Sigmoid colon (tissue), 7 donors: Measurements from ENCODE around the gene RAE1. TPM values are rescaled to one million over a fixed set of nuclear protein-coding genes. Genes with fewer than 3 reads are reported as not detected.
"Not testable (repeated sequence)": the region's sequence is repeated elsewhere in the genome, so short reads cannot be mapped to it uniquely, and the experiment has no call there.

ENCODE experiments used
- DNase-seq: peaks from one replicate; pipeline ENCODE4 v3.0.0-alpha.2; 2019
- H3K27ac ChIP-seq, 4 donors: fragments of 200-600 bp; sonication (generic); one replicate each; pipeline ENCODE4 v1.5.1; 2016 to 2019; ENCODE audit warnings: mild to moderate bottlenecking in 1 of 4
- H3K27me3 ChIP-seq, 3 donors: fragments of 200-600 bp; sonication (generic); one replicate each; pipeline ENCODE4 v1.5.1; 2019; ENCODE audit warnings: mild to moderate bottlenecking in 1 of 3
- H3K36me3 ChIP-seq, 4 donors: fragments of 200-600 bp; sonication (generic); one replicate each; pipeline ENCODE4 v1.5.1; 2016 to 2019
- H3K4me1 ChIP-seq, 4 donors: fragments of 200-600 bp; sonication (generic); one replicate each; pipeline ENCODE4 v1.5.1; 2017 to 2019
- H3K4me3 ChIP-seq, 4 donors: fragments of 200-600 bp; sonication (generic); one replicate each; pipeline ENCODE4 v1.5.1; 2017 to 2019; ENCODE audit warnings: mild to moderate bottlenecking in 2 of 4, moderate library complexity in 1 of 4
- H3K9me3 ChIP-seq, 4 donors: fragments of 200-600 bp in 3 of 4; sonication (generic) in 3 of 4; one replicate each; pipeline versions ENCODE4 v1.5.1 to v1.6.1; 2013 to 2019
- EP300 ChIP-seq, 4 donors: sonication (generic); formaldehyde crosslinking; IDR thresholded peaks; one replicate each; pipeline ENCODE4 v1.6.1; 2017; ENCODE audit warnings: antibody characterized with exemption in 4 of 4
- POLR2A ChIP-seq, 2 donors: fragments of 450-650 bp; IDR thresholded peaks; one replicate each; pipeline ENCODE4 v1.6.1; 2016; ENCODE audit warnings: antibody characterized with exemption in 2 of 2, mild to moderate bottlenecking in 2 of 2, moderate library complexity in 2 of 2
- POLR2AphosphoS5 ChIP-seq, 4 donors: sonication (generic); formaldehyde crosslinking; IDR thresholded peaks; one replicate each; pipeline ENCODE4 v1.6.1; 2017; ENCODE audit warnings: antibody characterized with exemption in 4 of 4
- WGBS, 2 donors: extraction: QIAGEN DNeasy Blood & Tissue Kit; methylation state at CpG; one replicate each; pipeline ENCODE4 v1.1.7; 2013; 5-methylcytosine and 5-hydroxymethylcytosine counted together
- intact Hi-C: fragments of 100-400 bp; cut with DNase I; formaldehyde crosslinking; loops from one replicate; pipeline ENCODE4 v1.15.1; 2023
- polyA plus RNA-seq, 3 donors: library from polyadenylated mRNA; stranded (reverse); fragments of 200-250 nt; gene quantifications; one replicate each; pipeline ENCODE4 v1.2.3, GENCODE V29; 2013
- total RNA-seq, 4 donors: library from RNA; depleted of rRNA; stranded (reverse); fragments of >200 nt; gene quantifications; one replicate each; pipeline ENCODE4 v1.1.0, GENCODE V29; 2016
- TF ChIP-seq, protein P1 (sequence below), 4 experiments: fragments of 450-650 bp in 3 of 4; fragments of 200-600 bp in 1 of 4; IDR thresholded peaks; one replicate each; pipeline ENCODE4 v1.5.1; 2016 to 2019; ENCODE audit warnings: antibody characterized with exemption in 4 of 4, mild to moderate bottlenecking in 3 of 4, moderate library complexity in 2 of 4
- donor health status: healthy with polysubstance abuse.
- donor health status: Bipolar disorder and iron deficiency.
- donor health status: healthy.

RAE1 gene
- total and polyA plus RNA-seq, 7 donors: 13.6 to 20.9 (median 16.4) TPM

GRCh38 chr20:57416296-57417022 is 65.4 kb downstream of the RAE1 start:
- H3K4me3 ChIP-seq: no peak overlapping the region
- no peak for TF ChIP-seq EP300 (IDR thresholded peaks at IDR 0.05)
- no peak for TF ChIP-seq POLR2A (IDR thresholded peaks at IDR 0.05)
- TF ChIP-seq POLR2AphosphoS5 (IDR thresholded peaks at IDR 0.05): no peak
- TF ChIP-seq, protein P1, sequence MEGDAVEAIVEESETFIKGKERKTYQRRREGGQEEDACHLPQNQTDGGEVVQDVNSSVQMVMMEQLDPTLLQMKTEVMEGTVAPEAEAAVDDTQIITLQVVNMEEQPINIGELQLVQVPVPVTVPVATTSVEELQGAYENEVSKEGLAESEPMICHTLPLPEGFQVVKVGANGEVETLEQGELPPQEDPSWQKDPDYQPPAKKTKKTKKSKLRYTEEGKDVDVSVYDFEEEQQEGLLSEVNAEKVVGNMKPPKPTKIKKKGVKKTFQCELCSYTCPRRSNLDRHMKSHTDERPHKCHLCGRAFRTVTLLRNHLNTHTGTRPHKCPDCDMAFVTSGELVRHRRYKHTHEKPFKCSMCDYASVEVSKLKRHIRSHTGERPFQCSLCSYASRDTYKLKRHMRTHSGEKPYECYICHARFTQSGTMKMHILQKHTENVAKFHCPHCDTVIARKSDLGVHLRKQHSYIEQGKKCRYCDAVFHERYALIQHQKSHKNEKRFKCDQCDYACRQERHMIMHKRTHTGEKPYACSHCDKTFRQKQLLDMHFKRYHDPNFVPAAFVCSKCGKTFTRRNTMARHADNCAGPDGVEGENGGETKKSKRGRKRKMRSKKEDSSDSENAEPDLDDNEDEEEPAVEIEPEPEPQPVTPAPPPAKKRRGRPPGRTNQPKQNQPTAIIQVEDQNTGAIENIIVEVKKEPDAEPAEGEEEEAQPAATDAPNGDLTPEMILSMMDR (IDR thresholded peaks at IDR 0.05): no peak
- H3K4me1 ChIP-seq: peaks cover 0 to 23% (median 22%) of the 10 kb centered on the region in 4 donors
- no peaks in the 10 kb centered on the region for H3K9me3 ChIP-seq
- peak overlapping the region in 3 of 4 donors; percentile 67 to 70 (median 69) for H3K27ac ChIP-seq
- DNase-seq: no peak
- no peaks in the 10 kb centered on the region for H3K27me3 ChIP-seq
- intact Hi-C loops: no loop called here
- no peaks in the 10 kb centered on the region for H3K36me3 ChIP-seq
- WGBS, 2 donors: 88 to 93% methylated on average over 15 of the region's 15 CpGs

GRCh38 chr20:57417051-57417689 is 66.1 kb downstream of the RAE1 start:
- Histone ChIP-seq H3K36me3 (no peaks in the 10 kb centered on the region), H3K9me3 (no peaks in the 10 kb centered on the region), H3K4me1 (peaks cover 0 to 18% (median 16%) of the 10 kb centered on the region in 4 donors), H3K27me3 (no peaks in the 10 kb centered on the region), H3K27ac (no peak overlapping the region), H3K4me3 (no peak overlapping the region)
- DNase-seq: no peak
- intact Hi-C loops: no loop called here
- TF ChIP-seq, protein P1 (IDR thresholded peaks at IDR 0.05): no peak
- TF ChIP-seq POLR2AphosphoS5 (IDR thresholded peaks at IDR 0.05): no peak
- no peak for TF ChIP-seq POLR2A (IDR thresholded peaks at IDR 0.05)
- no peak for TF ChIP-seq EP300 (IDR thresholded peaks at IDR 0.05)
- 36 to 57% methylated on average over 6 of the region's 6 CpGs for WGBS, 2 donors

GRCh38 chr20:57417830-57418780 is 67.0 kb downstream of the RAE1 start:
- no peak overlapping the region for H3K4me3 ChIP-seq
- peaks cover 0 to 18% (median 15%) of the 10 kb centered on the region in 4 donors for H3K4me1 ChIP-seq
- WGBS, 2 donors: 29 to 62% methylated on average over 17 of the region's 17 CpGs
- no peaks in the 10 kb centered on the region for H3K27me3 ChIP-seq
- H3K36me3 ChIP-seq: no peaks in the 10 kb centered on the region
- H3K9me3 ChIP-seq: no peaks in the 10 kb centered on the region
- no peak for DNase-seq
- intact Hi-C loops: no loop called here
- TF ChIP-seq, protein P1 (IDR thresholded peaks at IDR 0.05): no peak
- TF ChIP-seq POLR2A (IDR thresholded peaks at IDR 0.05): no peak
- TF ChIP-seq EP300 (IDR thresholded peaks at IDR 0.05): no peak
- no peak for TF ChIP-seq POLR2AphosphoS5 (IDR thresholded peaks at IDR 0.05)
- H3K27ac ChIP-seq: no peak overlapping the region

DNA sequence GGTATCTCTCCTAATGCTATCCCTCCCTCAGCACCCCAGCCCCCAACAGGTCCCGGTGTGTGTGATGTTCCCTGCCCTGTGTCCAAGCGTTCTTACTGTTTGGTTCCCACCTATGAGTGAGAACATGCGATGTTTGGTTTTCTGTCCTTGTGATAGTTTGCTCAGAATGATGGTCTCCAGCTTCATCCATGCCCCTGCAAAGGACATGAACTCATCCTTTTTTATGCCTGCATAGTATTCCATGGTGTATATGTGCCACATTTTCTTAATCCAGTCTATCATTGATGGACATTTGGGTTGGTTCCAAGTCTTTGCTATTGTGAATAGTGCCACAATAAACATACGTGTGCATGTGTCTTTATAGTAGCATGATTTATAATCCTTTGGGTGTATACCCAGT is 68.4 kb downstream of the RAE1 start:
- intact Hi-C loops, H3K27me3 ChIP-seq, H3K9me3 ChIP-seq, DNase-seq, H3K4me3 ChIP-seq, H3K27ac ChIP-seq, H3K36me3 ChIP-seq: not testable (repeated sequence)
- H3K4me1 ChIP-seq: peaks cover 0 to 15% (median 11%) of the 10 kb centered on the region in 4 donors
- 95 to 96% methylated on average over 3 of the region's 4 CpGs for WGBS, 2 donors
